CD4-positive, CD25-positive, alpha-beta regulatory T cell (primary cell): Measurements from ENCODE around the gene CYP1B1. TPM values are rescaled to one million over a fixed set of nuclear protein-coding genes. Genes with fewer than 3 reads are reported as not detected.

Experiments
- ATAC-seq, 2 donors: fragments of 150-1000 bp; cut with Tn5 transposase; one replicate each; pipeline ENCODE4 v1.10.0; 2021; ENCODE audit warnings: low read depth in 2 of 2, moderate number of reproducible peaks in 2 of 2, moderate library complexity in 1 of 2
- DNase-seq, 3 donors: peaks; one replicate each; pipeline versions ENCODE4 v3.0.0 to v3.0.0-alpha.2; 2012 to 2022; ENCODE audit warnings: mixed read lengths in 1 of 3
- H3K27ac ChIP-seq: one replicate; pipeline ENCODE4 v1.7.0; 2013; ENCODE audit warnings: mild to moderate bottlenecking, low read length; ENCODE audit not compliant: insufficient read depth, poor library complexity, severe bottlenecking
- H3K27me3 ChIP-seq: one replicate; pipeline ENCODE4 v1.7.0; 2013; ENCODE audit warnings: low read length; ENCODE audit not compliant: control insufficient read depth, insufficient read depth
- H3K36me3 ChIP-seq: one replicate; pipeline ENCODE4 v1.7.0; 2013; ENCODE audit warnings: mild to moderate bottlenecking, low read length, moderate library complexity; ENCODE audit not compliant: control insufficient read depth, insufficient read depth
- H3K4me1 ChIP-seq: 2 replicates; pipeline ENCODE4 v1.7.0; 2013; ENCODE audit warnings: mild to moderate bottlenecking, low read length; ENCODE audit not compliant: insufficient read depth, control insufficient read depth, poor library complexity, severe bottlenecking
- H3K4me3 ChIP-seq: one replicate; pipeline ENCODE4 v1.7.0; 2013; ENCODE audit warnings: low read depth, mild to moderate bottlenecking, low read length, moderate library complexity
- H3K9me3 ChIP-seq, 2 experiments: 1 replicate in 1 of 2; 2 replicates in 1 of 2; pipeline ENCODE4 v1.7.0; 2013; ENCODE audit warnings: low read length in 2 of 2, mild to moderate bottlenecking in 1 of 2, moderate library complexity in 1 of 2; ENCODE audit not compliant: control insufficient read depth in 2 of 2
- H3K27ac Mint-ChIP-seq, 3 donors: one replicate each; pipeline ENCODE4 v1.8.0; 2020 to 2022; ENCODE audit warnings: mild to moderate bottlenecking in 3 of 3, mixed read lengths in 3 of 3, moderate library complexity in 2 of 3
- H3K27me3 Mint-ChIP-seq: one replicate; pipeline ENCODE4 v1.8.0; 2022; ENCODE audit warnings: mild to moderate bottlenecking, mixed read lengths
- H3K36me3 Mint-ChIP-seq: one replicate; pipeline ENCODE4 v1.8.0; 2020; ENCODE audit warnings: mixed read lengths
- H3K4me1 Mint-ChIP-seq, 4 donors: one replicate each; pipeline ENCODE4 v1.8.0; 2020 to 2022; ENCODE audit warnings: mixed read lengths in 4 of 4, mild to moderate bottlenecking in 1 of 4
- H3K4me3 Mint-ChIP-seq, 4 donors: one replicate each; pipeline ENCODE4 v1.8.0; 2020 to 2022; ENCODE audit warnings: mild to moderate bottlenecking in 4 of 4, mixed read lengths in 4 of 4, moderate library complexity in 3 of 4
- H3K9me3 Mint-ChIP-seq, 7 donors: one replicate each; pipeline ENCODE4 v1.8.0; 2020 to 2022; ENCODE audit warnings: mixed read lengths in 7 of 7, mild to moderate bottlenecking in 3 of 7, moderate library complexity in 2 of 7
- polyA plus RNA-seq, 4 donors: library from polyadenylated mRNA; unstranded; fragments of 300-500 nt; fragmentation: Illumina TruSeq; gene quantifications; one replicate each; pipeline ENCODE4 v1.2.3, GENCODE V29; 2021
- total RNA-seq: library from RNA; stranded (reverse); gene quantifications from one replicate; pipeline ENCODE4 v1.2.3, GENCODE V29; 2022

The CYP1B1 gene
- total RNA-seq (not detected), polyA plus RNA-seq (under 1 TPM in 3 of 4 donors, not detected in 1; 0.09 to 0.36 (median 0.10) TPM)

DNA sequence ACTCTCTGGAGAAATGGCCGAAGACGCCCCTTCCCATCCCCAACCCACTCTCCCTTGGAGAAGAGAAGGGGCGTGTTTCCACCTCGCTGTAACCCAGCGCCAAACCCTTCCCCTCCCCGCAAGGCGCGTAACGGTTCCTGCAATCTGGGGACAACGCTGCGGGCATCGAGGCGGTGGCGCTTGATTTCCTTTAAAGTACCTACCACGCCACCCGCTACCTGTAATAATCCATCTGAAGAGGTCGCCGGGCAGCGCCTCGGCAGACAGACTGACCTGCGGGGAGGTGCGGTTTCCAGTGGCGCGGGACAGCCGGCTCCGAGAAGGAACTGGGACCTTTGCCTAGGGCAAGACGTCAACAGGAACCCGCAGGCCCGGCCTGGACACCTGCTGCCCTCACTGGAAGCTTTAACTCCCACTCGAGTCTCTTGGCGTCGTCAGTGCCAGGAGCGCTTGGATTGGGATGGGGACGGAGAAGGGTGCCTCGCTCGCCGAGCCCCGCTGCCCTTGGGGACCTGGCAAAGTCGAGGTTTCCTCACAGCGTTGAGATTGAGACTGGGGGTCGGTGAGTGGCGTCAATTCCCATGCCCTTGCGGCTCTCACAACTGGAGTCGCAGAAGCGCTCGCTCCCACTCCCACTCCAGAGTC lies at the start of gene CYP1B1:
Gene CYP1B1 (minus strand): TSS at position 645 of the 645 bp plus-strand sequence. CDS start 763 bp downstream, outside the sequence.
- Histone ChIP-seq H3K27ac (no peak within 1 kb of the TSS), H3K36me3 (no peaks in the 10 kb centered on the region), H3K27me3 (peaks cover 20% of the 10 kb centered on the region), H3K4me1 (peaks cover 13% of the 10 kb centered on the region), H3K9me3 (no peaks in the 10 kb centered on the region), H3K4me3 (no peak within 1 kb of the TSS)
- peaks cover 0 to 16% (median 0%) of the 10 kb centered on the region in 4 donors for H3K4me1 Mint-ChIP-seq
- peaks cover 0 to 2% (median 0%) of the 10 kb centered on the region in 7 donors for H3K9me3 Mint-ChIP-seq
- H3K36me3 Mint-ChIP-seq = peaks cover 3% of the 10 kb centered on the region
- H3K4me3 Mint-ChIP-seq = no peak within 1 kb of the TSS
- no peak for ATAC-seq
- DNase-seq = peak in 1 of 3 donors; percentile 34
- H3K27ac Mint-ChIP-seq = no peak within 1 kb of the TSS
- H3K27me3 Mint-ChIP-seq = peaks cover 62% of the 10 kb centered on the region

- Mint-ChIP-seq H3K27me3 (peaks cover 4% of the 10 kb centered on the region), H3K9me3 (peaks cover 0 to 21% (median 3%) of the 10 kb centered on the region in 7 donors), H3K4me1 (no peaks in the 10 kb centered on the region), H3K27ac (no peak overlapping the region), H3K36me3 (no peaks in the 10 kb centered on the region), H3K4me3 (no peak overlapping the region)
- DNase-seq = no peak
- Histone ChIP-seq H3K4me3 (no peak overlapping the region), H3K36me3 (no peaks in the 10 kb centered on the region), H3K9me3 (peaks cover 0 to 6% of the 10 kb centered on the region in 2 experiments), H3K4me1 (no peaks in the 10 kb centered on the region), H3K27ac (no peak overlapping the region), H3K27me3 (peaks cover 2% of the 10 kb centered on the region)
- ATAC-seq = no peak
These were observed 49.1 kb upstream of the CYP1B1 start for GRCh38 chr2:38125007-38125406.

DNA sequence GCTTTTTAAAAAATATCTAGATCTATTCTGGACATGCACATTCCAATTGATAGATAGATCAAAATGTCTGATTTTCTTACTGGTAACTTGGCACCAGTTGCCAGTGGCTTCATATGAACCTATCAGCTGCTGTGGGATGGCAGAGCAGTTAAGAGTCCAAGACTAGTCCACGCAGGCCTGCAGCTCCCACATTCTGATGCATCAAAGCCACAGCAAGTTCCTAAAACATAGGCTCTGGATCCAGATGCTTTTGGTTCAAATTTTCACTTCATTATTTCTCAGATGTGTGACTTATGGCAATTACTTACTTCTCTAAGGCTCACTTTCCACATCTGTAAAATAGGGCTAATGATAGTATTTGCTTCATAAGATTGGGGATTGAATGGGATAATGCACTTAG lies 48.0 kb upstream of the CYP1B1 start:
- Histone ChIP-seq H3K9me3 (peaks cover 0 to 6% of the 10 kb centered on the region in 2 experiments), H3K27me3 (peaks cover 2% of the 10 kb centered on the region), H3K4me1 (no peaks in the 10 kb centered on the region), H3K27ac (no peak overlapping the region), H3K36me3 (no peaks in the 10 kb centered on the region), H3K4me3 (no peak overlapping the region)
- Mint-ChIP-seq H3K4me3 (no peak overlapping the region), H3K27me3 (peaks cover 4% of the 10 kb centered on the region), H3K4me1 (no peaks in the 10 kb centered on the region), H3K9me3 (peaks cover 0 to 21% (median 3%) of the 10 kb centered on the region in 7 donors), H3K36me3 (no peaks in the 10 kb centered on the region), H3K27ac (no peak overlapping the region)
- ATAC-seq = no peak
- DNase-seq = no peak

- Mint-ChIP-seq H3K4me3 (no peak overlapping the region), H3K36me3 (no peaks in the 10 kb centered on the region), H3K27me3 (peaks cover 8% of the 10 kb centered on the region), H3K9me3 (peaks cover 0 to 15% (median 3%) of the 10 kb centered on the region in 7 donors), H3K27ac (peak overlapping the region in 1 of 3 donors; percentile 12), H3K4me1 (no peaks in the 10 kb centered on the region)
- no peak overlapping the region for H3K27ac ChIP-seq
- H3K27me3 ChIP-seq = peaks cover 2% of the 10 kb centered on the region
- peaks cover 0 to 1% of the 10 kb centered on the region in 2 experiments for H3K9me3 ChIP-seq
- no peak overlapping the region for H3K4me3 ChIP-seq
- no peak for DNase-seq
- ATAC-seq = no peak
- no peaks in the 10 kb centered on the region for H3K36me3 ChIP-seq
- no peaks in the 10 kb centered on the region for H3K4me1 ChIP-seq
These were observed 46.4 kb upstream of the CYP1B1 start for GRCh38 chr2:38122344-38122743.

DNA sequence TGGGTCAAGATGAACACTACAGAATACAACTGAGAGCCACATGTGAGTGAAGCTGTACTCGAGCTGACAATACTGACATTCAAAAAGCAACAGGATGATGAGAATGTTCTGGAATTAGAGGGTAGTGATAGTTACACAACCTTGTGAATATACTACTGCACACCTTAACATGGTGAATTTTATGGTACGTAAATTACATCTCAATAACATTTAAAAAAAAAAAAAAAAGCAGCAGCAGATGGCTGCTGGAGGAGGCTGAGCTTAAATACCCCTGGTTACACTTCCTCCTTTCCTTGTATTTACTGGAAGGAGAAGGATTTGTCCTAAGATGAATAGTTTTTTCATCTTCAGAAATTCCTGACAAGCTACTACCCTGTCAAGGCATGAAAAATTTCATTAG lies 45.5 kb upstream of the CYP1B1 start:
- Mint-ChIP-seq H3K27me3 (peaks cover 10% of the 10 kb centered on the region), H3K36me3 (no peaks in the 10 kb centered on the region), H3K27ac (no peak overlapping the region), H3K4me3 (no peak overlapping the region), H3K4me1 (no peaks in the 10 kb centered on the region), H3K9me3 (peaks cover 0 to 8% (median 1%) of the 10 kb centered on the region in 7 donors)
- Histone ChIP-seq H3K4me1 (no peaks in the 10 kb centered on the region), H3K27me3 (peaks cover 2% of the 10 kb centered on the region), H3K4me3 (no peak overlapping the region), H3K9me3 (no peaks in the 10 kb centered on the region), H3K27ac (no peak overlapping the region), H3K36me3 (no peaks in the 10 kb centered on the region)
- DNase-seq (no peak), ATAC-seq (no peak)

GRCh38 chr2:38120829-38121228 lies 44.9 kb upstream of the CYP1B1 start:
- no peaks in the 10 kb centered on the region for H3K9me3 ChIP-seq
- peaks cover 0 to 4% (median 0%) of the 10 kb centered on the region in 7 donors for H3K9me3 Mint-ChIP-seq
- H3K27ac ChIP-seq = no peak overlapping the region
- peaks cover 4% of the 10 kb centered on the region for H3K27me3 ChIP-seq
- peaks cover 13% of the 10 kb centered on the region for H3K27me3 Mint-ChIP-seq
- no peak for DNase-seq
- no peaks in the 10 kb centered on the region for H3K36me3 ChIP-seq
- H3K4me3 ChIP-seq = no peak overlapping the region
- H3K4me1 Mint-ChIP-seq = no peaks in the 10 kb centered on the region
- no peak for ATAC-seq
- H3K36me3 Mint-ChIP-seq = no peaks in the 10 kb centered on the region
- H3K4me1 ChIP-seq = no peaks in the 10 kb centered on the region
- H3K4me3 Mint-ChIP-seq = no peak overlapping the region
- H3K27ac Mint-ChIP-seq = no peak overlapping the region

DNA sequence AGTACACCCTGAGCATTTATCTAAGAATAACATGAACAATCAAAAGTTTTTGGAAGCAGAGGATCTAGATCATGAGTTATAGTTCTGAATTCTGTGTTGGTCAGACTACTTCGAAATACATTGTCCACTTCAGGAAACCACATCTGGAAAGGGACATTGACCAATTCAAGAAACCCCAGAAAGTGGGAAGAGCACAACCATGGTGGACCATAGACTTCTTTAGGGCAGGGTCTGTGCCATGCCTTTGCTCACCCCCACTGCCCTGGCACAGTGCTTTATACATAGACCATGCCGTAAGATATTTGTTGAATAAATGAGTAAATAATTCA lies 44.3 kb upstream of the CYP1B1 start:
- H3K9me3 Mint-ChIP-seq = peaks cover 0 to 2% (median 0%) of the 10 kb centered on the region in 7 donors
- Histone ChIP-seq H3K4me1 (no peaks in the 10 kb centered on the region), H3K27me3 (peaks cover 6% of the 10 kb centered on the region), H3K27ac (no peak overlapping the region), H3K4me3 (no peak overlapping the region), H3K36me3 (no peaks in the 10 kb centered on the region), H3K9me3 (no peaks in the 10 kb centered on the region)
- no peaks in the 10 kb centered on the region for H3K36me3 Mint-ChIP-seq
- no peak for ATAC-seq
- peaks cover 0 to under 1% (median 0%) of the 10 kb centered on the region in 4 donors for H3K4me1 Mint-ChIP-seq
- H3K27ac Mint-ChIP-seq = no peak overlapping the region
- peaks cover 19% of the 10 kb centered on the region for H3K27me3 Mint-ChIP-seq
- DNase-seq = no peak
- H3K4me3 Mint-ChIP-seq = no peak overlapping the region

- Mint-ChIP-seq H3K4me1 (peaks cover 0 to 2% (median 0%) of the 10 kb centered on the region in 4 donors), H3K27ac (no peak overlapping the region), H3K27me3 (peaks cover 41% of the 10 kb centered on the region), H3K9me3 (peaks cover 0 to 4% (median 0%) of the 10 kb centered on the region in 7 donors), H3K4me3 (no peak overlapping the region), H3K36me3 (no peaks in the 10 kb centered on the region)
- peaks cover 12% of the 10 kb centered on the region for H3K27me3 ChIP-seq
- ATAC-seq (no peak), DNase-seq (no peak)
- no peaks in the 10 kb centered on the region for H3K9me3 ChIP-seq
- no peak overlapping the region for H3K27ac ChIP-seq
- H3K36me3 ChIP-seq = no peaks in the 10 kb centered on the region
- no peaks in the 10 kb centered on the region for H3K4me1 ChIP-seq
- no peak overlapping the region for H3K4me3 ChIP-seq
These were observed 40.8 kb upstream of the CYP1B1 start for GRCh38 chr2:38116762-38117161.
